HG03135 (cell line): ENCODE results near the gene DOCK2.
"Not testable (repeated sequence)": the region's sequence is repeated elsewhere in the genome, so short reads cannot be mapped to it uniquely, and the experiment has no call there.

Experiments
- ATAC-seq: cut with Tn5 transposase; IDR thresholded peaks from one replicate; pipeline ENCODE4 v1.9.1; 2021; ENCODE audit warnings: mild to moderate bottlenecking, moderate library complexity; ENCODE audit not compliant: unreplicated experiment

Gene DOCK2

DNA sequence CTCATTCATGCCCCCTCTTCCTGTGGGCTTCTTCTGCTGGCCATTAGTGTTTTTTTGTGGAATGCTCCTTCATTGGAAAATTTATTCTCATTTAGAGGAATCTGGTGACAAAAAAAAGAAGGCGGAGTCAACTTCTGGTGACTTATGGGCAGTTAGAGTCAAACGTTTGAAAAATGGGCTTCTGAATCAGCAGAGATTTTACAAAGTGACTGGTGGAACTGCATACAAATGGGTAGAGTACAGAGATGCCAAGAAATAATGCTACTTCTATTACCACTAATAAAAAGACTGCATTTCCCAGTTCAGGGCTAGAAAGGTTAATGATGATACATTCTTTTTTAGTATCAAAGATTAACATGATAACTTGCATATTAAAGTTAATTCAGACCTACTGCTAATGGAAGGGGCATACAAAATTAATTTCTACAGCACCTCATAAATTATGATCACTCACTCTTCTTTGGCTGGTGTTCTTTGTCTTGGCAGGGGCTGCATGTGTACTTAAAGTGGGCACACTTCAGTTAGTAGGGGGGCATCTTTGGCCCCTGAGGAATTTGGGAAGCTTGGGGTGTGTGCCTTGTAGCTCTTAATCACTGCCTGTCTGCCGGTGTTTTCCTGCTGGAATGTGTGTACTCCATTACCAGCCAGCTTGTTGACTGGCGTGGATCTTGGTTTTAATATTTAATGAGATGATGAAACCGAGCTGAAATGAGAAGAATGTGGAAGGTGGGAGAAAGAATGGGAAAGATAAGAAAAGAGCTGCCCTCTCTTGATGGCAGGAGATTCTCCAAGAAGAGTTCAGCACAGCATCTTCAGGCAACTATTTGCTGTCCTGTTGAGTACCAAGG lies 148.9 kb downstream of the DOCK2 start:
- no peak for ATAC-seq

DNA sequence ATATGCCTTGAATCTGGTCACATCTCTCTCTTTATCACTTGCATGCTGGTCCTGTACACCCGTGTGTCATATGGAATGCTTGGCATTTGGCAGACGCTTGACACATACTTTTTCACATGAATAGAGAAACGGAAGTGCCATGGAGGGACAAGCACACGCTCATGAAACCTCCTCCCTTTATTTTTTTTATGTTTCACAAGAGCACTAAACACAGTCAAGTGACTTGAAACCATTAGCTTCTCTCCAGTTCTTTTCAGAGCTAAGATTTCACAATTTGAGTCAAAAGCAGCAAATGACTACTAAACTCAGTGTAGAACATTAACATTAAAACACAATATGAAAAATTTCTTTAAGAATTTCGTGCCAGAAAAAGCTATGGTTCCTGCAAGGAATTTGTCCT lies 151.1 kb downstream of the DOCK2 start:
- no peak for ATAC-seq

GRCh38 chr5:169789417-169789940 lies 152.4 kb downstream of the DOCK2 start:
- no peak for ATAC-seq

- ATAC-seq = no peak
These were observed 154.2 kb downstream of the DOCK2 start for GRCh38 chr5:169791251-169791650.

- ATAC-seq = no peak
These were observed 158.3 kb downstream of the DOCK2 start for GRCh38 chr5:169795338-169795737.

DNA sequence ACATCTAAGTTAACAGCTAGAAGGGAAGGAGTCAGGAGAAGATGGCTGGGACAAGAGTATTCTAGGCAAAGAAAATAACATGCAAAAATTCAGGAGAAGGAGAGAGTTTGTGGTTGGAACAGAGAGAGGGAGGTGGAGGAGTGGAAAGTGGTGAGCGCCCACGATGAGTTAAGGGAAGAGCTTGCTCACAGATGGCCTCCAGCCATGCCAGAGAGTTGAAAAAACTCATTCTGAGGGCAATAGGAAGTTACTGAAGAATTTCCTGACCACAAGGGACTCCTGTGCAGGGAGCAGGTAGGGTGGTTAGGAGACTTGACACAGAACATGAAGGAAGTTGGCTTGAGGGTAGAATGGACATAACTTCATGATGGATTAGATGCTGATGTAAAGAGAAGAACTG lies 159.7 kb downstream of the DOCK2 start:
- no peak for ATAC-seq

DNA sequence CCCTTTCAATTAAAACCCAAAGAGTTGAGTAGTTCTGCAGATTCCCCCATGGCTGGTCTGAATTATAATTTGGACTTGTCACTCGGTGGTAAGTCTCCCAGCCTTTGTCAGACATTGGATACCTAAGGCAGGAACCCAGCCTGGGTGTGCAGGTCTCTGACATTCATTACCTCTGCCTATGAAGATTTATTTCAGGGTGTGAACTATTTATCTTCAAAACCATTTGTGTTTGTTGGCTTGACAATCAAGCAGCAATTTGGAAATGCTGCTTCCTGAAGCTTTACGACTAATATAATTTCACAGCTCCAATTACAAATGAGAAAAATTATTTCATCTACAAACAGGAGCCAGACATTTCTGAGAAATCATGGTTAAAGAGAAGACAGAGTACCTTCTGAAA lies 160.5 kb downstream of the DOCK2 start:
- ATAC-seq = no peak

- ATAC-seq = no peak
These were observed 161.4 kb downstream of the DOCK2 start for GRCh38 chr5:169798438-169798837.

DNA sequence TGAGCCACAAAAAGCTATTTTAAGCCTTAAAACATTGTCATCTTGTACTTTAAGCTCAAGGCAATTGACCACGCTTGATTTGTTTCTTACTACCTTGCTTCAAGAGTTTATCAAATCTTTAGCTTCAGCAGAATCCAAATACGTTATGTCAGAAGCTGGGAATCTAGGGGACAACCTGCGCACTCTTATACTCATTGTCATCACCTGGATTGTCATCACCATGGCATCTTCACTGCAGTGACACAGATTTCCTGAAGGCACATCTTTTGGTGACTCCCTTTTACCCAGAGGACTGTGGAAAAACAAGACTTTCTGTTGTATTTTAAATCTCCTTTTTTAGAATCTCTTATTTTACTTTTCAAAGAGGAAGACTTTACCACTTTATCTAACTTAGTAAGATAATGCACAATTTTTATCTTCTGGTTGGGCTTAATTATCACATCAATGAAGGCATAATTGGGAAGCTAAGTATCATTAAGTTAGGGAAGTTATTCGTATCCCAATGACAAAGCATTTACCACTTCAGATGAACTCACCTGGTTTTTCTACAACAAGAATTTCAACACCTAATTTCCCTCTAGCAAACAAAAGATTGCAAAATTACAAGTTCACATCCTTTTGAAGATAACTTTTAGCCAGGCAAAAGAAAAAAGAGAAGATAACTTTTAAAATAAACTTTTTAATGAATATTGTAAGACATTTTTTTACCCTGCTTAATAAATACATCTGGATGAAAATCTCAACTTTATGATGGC lies 162.0 kb downstream of the DOCK2 start:
- ATAC-seq = no peak

DNA sequence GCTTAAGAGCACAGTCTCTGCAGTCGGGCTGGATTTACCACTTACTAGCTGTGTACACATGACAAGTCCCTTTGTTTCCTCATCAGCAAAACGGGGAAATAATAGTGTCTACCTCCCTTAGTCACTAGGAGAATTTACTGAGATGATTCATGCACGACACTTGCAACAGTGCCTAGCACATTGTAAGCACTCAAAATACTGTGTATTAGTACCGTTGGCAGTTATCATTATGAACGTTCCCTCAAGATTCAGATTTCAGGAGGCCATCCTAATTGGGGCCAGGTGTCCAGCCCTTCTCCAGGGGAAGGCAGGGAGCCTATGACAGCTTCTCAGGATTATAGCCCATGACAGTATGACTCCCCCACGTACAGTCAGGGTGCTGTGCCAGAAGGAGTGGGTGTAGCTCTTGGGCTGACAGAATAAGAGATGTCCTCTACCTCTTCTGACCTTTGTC lies 164.3 kb downstream of the DOCK2 start:
- ATAC-seq = no peak

GRCh38 chr5:169801781-169802180 lies 164.7 kb downstream of the DOCK2 start:
- no peak for ATAC-seq

DNA sequence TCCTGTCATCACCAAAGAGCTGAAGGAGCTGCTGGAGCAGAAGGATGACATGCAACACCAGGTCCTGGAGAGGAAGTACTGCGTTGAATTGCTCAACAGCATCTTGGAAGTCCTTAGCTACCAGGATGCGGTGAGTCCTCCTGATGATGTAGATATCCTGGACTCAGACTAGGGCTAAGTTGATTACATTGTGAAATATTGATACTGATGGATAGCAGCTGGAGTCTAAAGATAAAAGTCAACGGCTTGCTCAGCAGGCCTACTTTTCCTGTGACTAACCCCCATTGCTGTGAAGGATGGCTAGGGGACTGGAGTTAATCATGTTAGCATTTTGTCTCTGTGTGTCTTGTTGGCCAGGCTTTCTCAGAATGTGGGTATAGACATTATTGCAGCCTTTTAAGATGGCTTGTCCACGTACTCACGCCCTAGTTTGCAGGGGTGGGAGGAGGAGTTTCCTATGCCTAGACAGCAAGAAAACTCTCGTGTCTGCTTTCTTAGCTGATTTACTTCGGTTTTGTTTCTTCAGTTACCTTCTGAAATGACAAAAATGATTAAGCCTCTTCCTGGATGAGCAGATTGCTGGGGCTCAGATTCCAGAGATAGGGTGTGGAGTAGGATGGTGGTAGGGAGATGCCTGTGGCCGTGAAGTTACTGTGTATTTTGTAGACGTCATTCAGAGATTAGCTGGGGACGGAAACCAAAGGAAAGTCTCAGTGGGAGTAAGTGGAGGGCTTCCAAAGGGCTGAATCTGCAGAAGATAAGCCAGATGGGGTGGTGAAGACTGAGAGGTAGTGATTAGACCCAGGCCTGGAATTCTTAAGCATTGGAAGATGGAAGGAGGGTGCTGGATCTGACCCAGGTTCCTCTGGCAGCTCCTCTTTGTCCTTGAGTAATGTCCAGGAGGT lies 166.3 kb downstream of the DOCK2 start:
- no peak for ATAC-seq

- ATAC-seq = no peak
These were observed 167.8 kb downstream of the DOCK2 start for GRCh38 chr5:169804861-169805260.

- peak; percentile 82 for ATAC-seq
These were observed 168.5 kb downstream of the DOCK2 start for GRCh38 chr5:169805527-169805934.

GRCh38 chr5:169805937-169806700 lies 169.0 kb downstream of the DOCK2 start:
- peak; percentile 75 for ATAC-seq

DNA sequence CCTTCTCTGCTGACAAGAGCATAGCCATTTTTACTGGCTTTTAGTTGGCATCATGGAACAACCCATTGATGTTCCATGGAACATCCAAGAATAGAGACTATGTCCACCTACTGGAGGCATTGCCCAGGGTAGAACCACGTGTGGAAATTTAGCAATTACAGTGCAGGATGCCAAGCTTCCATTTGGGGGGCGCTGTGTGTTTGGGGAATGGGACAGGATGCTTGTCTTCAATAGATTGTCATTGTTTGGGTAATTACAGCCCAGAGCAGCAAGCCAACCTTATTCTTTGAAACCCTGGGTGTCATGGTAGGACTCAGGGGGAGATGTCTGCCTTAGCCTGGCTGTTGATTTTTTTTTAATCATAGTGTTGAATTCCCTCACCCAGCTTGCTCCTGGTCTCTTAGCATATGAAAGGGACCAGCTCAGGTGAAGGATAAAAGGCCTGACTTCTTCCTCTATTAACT lies 171.1 kb downstream of the DOCK2 start:
- no peak for ATAC-seq

DNA sequence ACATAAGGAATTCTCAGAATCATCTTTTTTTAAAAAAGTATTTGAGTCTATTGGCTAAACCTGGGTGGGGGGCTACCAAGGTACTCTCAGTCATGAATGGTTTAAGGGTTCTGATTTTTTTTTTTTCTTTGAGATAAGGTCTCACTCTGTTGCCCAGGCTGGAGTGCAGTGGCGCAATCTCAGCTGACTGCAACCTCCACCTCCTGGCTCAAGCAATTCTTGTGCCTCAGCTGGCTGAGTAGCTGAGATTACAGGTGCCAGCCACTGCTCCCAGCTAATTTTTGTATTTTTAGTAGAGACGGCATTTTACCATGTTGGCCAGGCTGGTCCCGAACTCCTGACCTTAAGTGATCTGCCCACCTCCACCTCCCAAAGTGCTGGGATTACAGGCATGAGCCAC lies 171.8 kb downstream of the DOCK2 start:
- not testable (repeated sequence) for ATAC-seq

DNA sequence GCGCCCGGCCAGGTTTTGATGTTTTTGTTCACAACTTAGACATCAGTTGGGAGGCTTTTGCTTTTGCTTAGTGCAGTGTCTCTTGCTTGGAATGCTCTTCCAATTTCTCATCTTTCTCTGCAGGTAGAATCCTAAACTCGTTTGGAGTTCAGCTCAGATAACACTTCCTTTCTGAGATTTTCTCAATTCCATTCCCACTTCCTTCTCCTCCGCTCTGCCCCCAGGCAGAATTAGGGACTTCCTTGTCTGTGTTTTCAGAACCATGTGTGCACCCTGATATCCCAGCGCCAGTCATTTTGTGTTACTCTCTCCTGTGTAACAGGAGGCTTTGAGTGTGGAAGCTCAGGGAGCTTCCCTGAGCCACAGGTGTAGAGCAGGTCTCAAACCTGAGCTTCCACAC lies 172.2 kb downstream of the DOCK2 start:
- ATAC-seq = no peak

DNA sequence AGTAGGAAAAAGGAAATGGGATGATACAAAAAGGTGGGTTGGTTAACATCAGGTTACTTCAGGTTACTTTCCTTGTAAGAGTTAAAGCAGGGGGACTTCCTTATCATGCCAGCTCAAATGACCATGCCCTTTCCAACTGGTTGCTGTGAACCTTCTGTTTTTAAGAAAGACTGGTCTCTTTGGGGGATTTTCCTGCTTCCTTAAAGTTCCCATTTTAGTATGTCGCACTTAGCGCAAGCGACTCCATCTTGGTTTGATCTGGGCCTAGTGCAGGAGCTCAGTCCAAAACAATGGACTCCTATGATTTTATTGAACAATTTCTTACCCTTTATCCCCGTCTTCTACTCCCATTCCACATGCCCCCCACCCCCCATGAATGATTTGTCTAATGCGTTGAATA lies 173.4 kb downstream of the DOCK2 start:
- no peak for ATAC-seq

DNA sequence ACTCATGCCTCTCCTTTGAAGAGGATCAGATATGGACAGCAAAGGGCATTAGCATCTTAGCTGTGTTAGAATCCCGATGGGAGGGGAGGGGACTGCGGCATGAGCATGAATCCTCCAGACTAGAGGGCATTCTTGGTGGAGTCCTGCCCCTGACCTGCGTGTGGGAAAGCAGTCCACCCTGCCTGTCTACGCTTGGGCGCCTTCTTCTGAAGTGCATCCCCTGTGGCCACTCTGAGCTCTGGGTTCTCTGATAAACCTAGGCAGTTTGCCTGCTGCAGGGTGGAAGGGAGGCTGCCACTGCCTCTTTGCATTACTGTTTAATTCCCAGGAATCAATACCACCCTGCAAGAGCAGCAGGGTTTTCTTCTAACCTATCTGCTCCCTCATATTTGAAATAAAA lies 173.9 kb downstream of the DOCK2 start:
- ATAC-seq = no peak
